GM23338 (cell line): ENCODE data around the gene TBC1D5. TPM values are rescaled to one million over a fixed set of nuclear protein-coding genes. Genes with fewer than 3 reads are reported as not detected.

Source experiments
- ATAC-seq: fragments of 200-7000 bp; cut with Tn5 transposase; 3 replicates; pipeline ENCODE4 v1.9.1; 2020
- DNase-seq: peaks from one replicate; pipeline ENCODE4 v3.0.0-alpha.2; 2015; ENCODE audit warnings: low spot score
- H2AFZ ChIP-seq: fragments of 200-600 bp; sonication (generic); 2 replicates; pipeline ENCODE4 v1.8.0; 2016; ENCODE audit warnings: antibody characterized with exemption, mild to moderate bottlenecking, moderate library complexity
- H3F3A ChIP-seq: fragments of 200-600 bp; sonication (generic); replicated peaks from 2 replicates; pipeline ENCODE4 v1.8.0; 2017; ENCODE audit warnings: antibody characterized with exemption, mixed run types, low read depth
- H3K27ac ChIP-seq: fragments of 200-600 bp; sonication (generic); 2 replicates; pipeline ENCODE4 v1.6.1; 2016; ENCODE audit warnings: low read depth
- H3K27me3 ChIP-seq: fragments of 200-600 bp; sonication (generic); 2 replicates; pipeline ENCODE4 v1.8.0; 2016; ENCODE audit warnings: mild to moderate bottlenecking, mixed run types, moderate library complexity; ENCODE audit not compliant: insufficient read depth
- H3K36me3 ChIP-seq: fragments of 200-600 bp; sonication (generic); 2 replicates; pipeline ENCODE4 v1.8.0; 2016; ENCODE audit warnings: mild to moderate bottlenecking; ENCODE audit not compliant: insufficient read depth
- H3K4me1 ChIP-seq: fragments of 200-600 bp; sonication (generic); 2 replicates; pipeline ENCODE4 v1.8.0; 2016; ENCODE audit warnings: mild to moderate bottlenecking, moderate library complexity; ENCODE audit not compliant: insufficient read depth
- H3K4me2 ChIP-seq: fragments of 200-600 bp; sonication (generic); 2 replicates; pipeline ENCODE4 v1.7.1; 2017; ENCODE audit warnings: mixed run types
- H3K4me3 ChIP-seq: fragments of 200-600 bp; sonication (generic); 2 replicates; pipeline ENCODE4 v1.6.1; 2016; ENCODE audit warnings: mixed run types
- H3K79me2 ChIP-seq: fragments of 200-600 bp; sonication (generic); replicated peaks from 2 replicates; pipeline ENCODE4 v1.8.0; 2017; ENCODE audit warnings: mild to moderate bottlenecking; ENCODE audit not compliant: insufficient read depth
- H3K9me2 ChIP-seq: fragments of 200-600 bp; sonication (generic); 2 replicates; pipeline ENCODE4 v1.8.0; 2017; ENCODE audit not compliant: insufficient read depth
- H4K20me1 ChIP-seq: fragments of 200-600 bp; sonication (generic); replicated peaks from 2 replicates; pipeline ENCODE4 v1.8.0; 2017; ENCODE audit warnings: mild to moderate bottlenecking; ENCODE audit not compliant: insufficient read depth
- H3K27ac Mint-ChIP-seq: 2 replicates; pipeline ENCODE4 v1.8.0; 2020; ENCODE audit warnings: inconsistent platforms, mild to moderate bottlenecking, moderate library complexity, mixed read lengths
- H3K27me3 Mint-ChIP-seq: 3 replicates; pipeline ENCODE4 v1.8.0; 2022; ENCODE audit warnings: low read depth, mild to moderate bottlenecking, moderate library complexity, mixed read lengths, inconsistent platforms; ENCODE audit not compliant: insufficient read depth, poor library complexity
- H3K36me3 Mint-ChIP-seq: 3 replicates; pipeline ENCODE4 v1.8.0; 2021; ENCODE audit warnings: low read depth, mild to moderate bottlenecking, inconsistent platforms, moderate library complexity, mixed read lengths
- H3K4me1 Mint-ChIP-seq: 3 replicates; pipeline ENCODE4 v1.8.0; 2020; ENCODE audit warnings: mild to moderate bottlenecking, inconsistent platforms, mixed read lengths
- H3K4me3 Mint-ChIP-seq: 3 replicates; pipeline ENCODE4 v1.8.0; 2021; ENCODE audit warnings: moderate library complexity, mild to moderate bottlenecking, inconsistent platforms, mixed read lengths
- H3K9me3 Mint-ChIP-seq: 3 replicates; pipeline ENCODE4 v1.8.0; 2020; ENCODE audit warnings: moderate library complexity, mild to moderate bottlenecking, inconsistent platforms, mixed read lengths
- CREB1 ChIP-seq: fragments of 250-450 bp; sonication (Bioruptor Pico); IDR thresholded peaks from 2 replicates; pipeline ENCODE4 v1.5.0; 2020; ENCODE audit warnings: low read depth, mild to moderate bottlenecking, moderate library complexity
- EZH2 ChIP-seq: fragments of 200-600 bp; sonication (generic); IDR thresholded peaks from one replicate; pipeline ENCODE4 v1.8.0; 2017; ENCODE audit warnings: antibody characterized with exemption, mild to moderate bottlenecking, low read depth; ENCODE audit not compliant: unreplicated experiment
- EZH2phosphoT487 ChIP-seq: fragments of 200-600 bp; sonication (generic); IDR thresholded peaks from one replicate; pipeline ENCODE4 v1.8.1; 2018; ENCODE audit warnings: antibody characterized with exemption; ENCODE audit not compliant: unreplicated experiment
- JUNB ChIP-seq: IDR thresholded peaks from one replicate; pipeline ENCODE4 v1.6.1; 2016; ENCODE audit warnings: antibody characterized with exemption; ENCODE audit not compliant: unreplicated experiment
- NANOG ChIP-seq: IDR thresholded peaks from 2 replicates; pipeline ENCODE4 v1.6.1; 2016; ENCODE audit warnings: antibody characterized with exemption, borderline replicate concordance
- POLR2AphosphoS5 ChIP-seq: IDR thresholded peaks from 2 replicates; pipeline ENCODE4 v1.6.1; 2016; ENCODE audit warnings: antibody characterized with exemption, low read depth
- REST ChIP-seq: IDR thresholded peaks from one replicate; pipeline ENCODE4 v1.6.1; 2018; ENCODE audit warnings: antibody characterized with exemption; ENCODE audit not compliant: unreplicated experiment
- STAT1 ChIP-seq: IDR thresholded peaks from one replicate; pipeline ENCODE4 v1.6.1; 2016; ENCODE audit warnings: antibody characterized with exemption; ENCODE audit not compliant: unreplicated experiment
- ZNF114 ChIP-seq: fragments of 250-450 bp; sonication (Bioruptor Pico); IDR thresholded peaks from 2 replicates; pipeline ENCODE4 v1.5.0; 2020; ENCODE audit warnings: mild to moderate bottlenecking, moderate library complexity
- ZNF331 ChIP-seq: fragments of 250-450 bp; sonication (Bioruptor Pico); IDR thresholded peaks from 2 replicates; pipeline ENCODE4 v1.5.0; 2020; ENCODE audit warnings: low read depth, mild to moderate bottlenecking, moderate library complexity
- polyA plus RNA-seq: library from polyadenylated mRNA; unstranded; fragments of >200 nt; fragmentation: Nextera tagmentation; extraction: Ambion mirVana; gene quantifications from 2 replicates; pipeline ENCODE4 v1.2.1, GENCODE V29; 2016
- total RNA-seq: library from RNA; depleted of rRNA; stranded (reverse); fragments of >200 nt; shearing (Covaris generic); gene quantifications from 2 replicates; pipeline ENCODE4 v1.2.3, GENCODE V29; 2014
- TF ChIP-seq, protein P1 (sequence below): IDR thresholded peaks from 2 replicates; pipeline ENCODE4 v1.6.1; 2016; ENCODE audit warnings: antibody characterized with exemption
- TF ChIP-seq, protein P2 (sequence below), 2 experiments: fragments of 200-600 bp in 1 of 2; sonication (generic) in 1 of 2; conservative IDR thresholded peaks; 2 replicates each; pipeline versions ENCODE4 v1.5.1 to v1.6.1; 2016 to 2017; ENCODE audit warnings: antibody characterized with exemption in 2 of 2, low read depth in 2 of 2, mild to moderate bottlenecking in 2 of 2, moderate library complexity in 1 of 2

The TBC1D5 gene
- total and polyA plus RNA-seq, 2 experiments from 2014 or later: 21.8 to 48.1 TPM

GRCh38 chr3:17115186-17115585, 627.2 kb downstream of the TBC1D5 start (continued):
- TF ChIP-seq STAT1 (no peak), REST (no peak), ZNF331 (CRISPR knock-in tag) (no peak), EZH2 (no peak), POLR2AphosphoS5 (no peak), NANOG (no peak), ZNF114 (CRISPR knock-in tag) (no peak), EZH2phosphoT487 (no peak)
- TF ChIP-seq, protein P1, sequence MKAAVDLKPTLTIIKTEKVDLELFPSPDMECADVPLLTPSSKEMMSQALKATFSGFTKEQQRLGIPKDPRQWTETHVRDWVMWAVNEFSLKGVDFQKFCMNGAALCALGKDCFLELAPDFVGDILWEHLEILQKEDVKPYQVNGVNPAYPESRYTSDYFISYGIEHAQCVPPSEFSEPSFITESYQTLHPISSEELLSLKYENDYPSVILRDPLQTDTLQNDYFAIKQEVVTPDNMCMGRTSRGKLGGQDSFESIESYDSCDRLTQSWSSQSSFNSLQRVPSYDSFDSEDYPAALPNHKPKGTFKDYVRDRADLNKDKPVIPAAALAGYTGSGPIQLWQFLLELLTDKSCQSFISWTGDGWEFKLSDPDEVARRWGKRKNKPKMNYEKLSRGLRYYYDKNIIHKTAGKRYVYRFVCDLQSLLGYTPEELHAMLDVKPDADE: no peak
- TF ChIP-seq, protein P2, sequence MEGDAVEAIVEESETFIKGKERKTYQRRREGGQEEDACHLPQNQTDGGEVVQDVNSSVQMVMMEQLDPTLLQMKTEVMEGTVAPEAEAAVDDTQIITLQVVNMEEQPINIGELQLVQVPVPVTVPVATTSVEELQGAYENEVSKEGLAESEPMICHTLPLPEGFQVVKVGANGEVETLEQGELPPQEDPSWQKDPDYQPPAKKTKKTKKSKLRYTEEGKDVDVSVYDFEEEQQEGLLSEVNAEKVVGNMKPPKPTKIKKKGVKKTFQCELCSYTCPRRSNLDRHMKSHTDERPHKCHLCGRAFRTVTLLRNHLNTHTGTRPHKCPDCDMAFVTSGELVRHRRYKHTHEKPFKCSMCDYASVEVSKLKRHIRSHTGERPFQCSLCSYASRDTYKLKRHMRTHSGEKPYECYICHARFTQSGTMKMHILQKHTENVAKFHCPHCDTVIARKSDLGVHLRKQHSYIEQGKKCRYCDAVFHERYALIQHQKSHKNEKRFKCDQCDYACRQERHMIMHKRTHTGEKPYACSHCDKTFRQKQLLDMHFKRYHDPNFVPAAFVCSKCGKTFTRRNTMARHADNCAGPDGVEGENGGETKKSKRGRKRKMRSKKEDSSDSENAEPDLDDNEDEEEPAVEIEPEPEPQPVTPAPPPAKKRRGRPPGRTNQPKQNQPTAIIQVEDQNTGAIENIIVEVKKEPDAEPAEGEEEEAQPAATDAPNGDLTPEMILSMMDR (conservative IDR thresholded peaks at IDR 0.05; ENCODE audit: low read depth in 2 of 2): no peak

- no peak overlapping the region for H3K4me3 Mint-ChIP-seq
- no peaks in the 10 kb centered on the region for H3K27me3 ChIP-seq
- H4K20me1 ChIP-seq: no peaks in the 10 kb centered on the region
- H3K36me3 Mint-ChIP-seq: no peaks in the 10 kb centered on the region
- no peak overlapping the region for H3K4me3 ChIP-seq
- ATAC-seq (no peak), DNase-seq (no peak)
- H3K9me3 Mint-ChIP-seq: no peaks in the 10 kb centered on the region
- H3K27ac ChIP-seq: no peak overlapping the region
- no peaks in the 10 kb centered on the region for H3K36me3 ChIP-seq
- no peaks in the 10 kb centered on the region for H3K79me2 ChIP-seq
- H3K27ac Mint-ChIP-seq: no peak overlapping the region
- no peaks in the 10 kb centered on the region for H3K4me1 ChIP-seq
- H3K9me2 ChIP-seq: 0 out of 2 replicates have a peak, but pooled peaks cover 2% of the 10 kb centered on the region
- H3F3A ChIP-seq: no peaks in the 10 kb centered on the region
- peaks cover 3% of the 10 kb centered on the region for H3K27me3 Mint-ChIP-seq
- H3K4me2 ChIP-seq: no peak overlapping the region
- no peaks in the 10 kb centered on the region for H3K4me1 Mint-ChIP-seq
- no peak overlapping the region for H2AFZ ChIP-seq
- TF ChIP-seq REST (no peak), NANOG (no peak), ZNF114 (CRISPR knock-in tag) (no peak), CREB1 (CRISPR knock-in tag) (no peak), EZH2 (no peak), STAT1 (no peak), JUNB (no peak), POLR2AphosphoS5 (no peak)
- TF ChIP-seq, protein P1: no peak
Observed at GRCh38 chr3:17111586-17111985, 630.8 kb downstream of the TBC1D5 start.
